COLO829 (cell line): ENCODE measurements around the gene PRRC1.

Experiments used
- DNase-seq: peaks from one replicate; pipeline ENCODE4 v3.0.0; 2012; ENCODE audit warnings: low spot score

The PRRC1 gene

GRCh38 chr5:127581450-127581849, 64.0 kb downstream of the PRRC1 start:
- no peak for DNase-seq

- no peak for DNase-seq
Measured at GRCh38 chr5:127582773-127583370, 65.4 kb downstream of the PRRC1 start.

DNA sequence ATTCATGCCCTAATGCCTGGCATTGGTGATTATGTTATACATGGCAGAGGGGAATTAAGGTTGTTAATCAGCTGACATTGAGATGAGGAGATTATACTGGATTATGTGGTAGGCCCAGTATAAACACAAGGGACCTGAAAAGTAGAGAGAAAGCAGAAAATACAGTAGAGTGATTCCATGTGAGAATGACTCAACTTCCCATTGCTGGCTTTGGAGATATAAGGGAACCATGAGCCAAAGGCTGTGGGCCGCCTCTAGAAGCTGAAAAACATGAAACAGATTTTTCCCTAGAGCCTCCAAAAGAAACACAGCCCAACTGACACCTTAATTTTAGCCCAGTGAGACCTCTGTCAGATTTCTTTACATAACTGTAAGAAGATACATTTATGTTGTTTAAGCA, 66.4 kb downstream of the PRRC1 start:
- no peak for DNase-seq

GRCh38 chr5:127585661-127586060, 68.2 kb downstream of the PRRC1 start:
- DNase-seq = no peak

DNA sequence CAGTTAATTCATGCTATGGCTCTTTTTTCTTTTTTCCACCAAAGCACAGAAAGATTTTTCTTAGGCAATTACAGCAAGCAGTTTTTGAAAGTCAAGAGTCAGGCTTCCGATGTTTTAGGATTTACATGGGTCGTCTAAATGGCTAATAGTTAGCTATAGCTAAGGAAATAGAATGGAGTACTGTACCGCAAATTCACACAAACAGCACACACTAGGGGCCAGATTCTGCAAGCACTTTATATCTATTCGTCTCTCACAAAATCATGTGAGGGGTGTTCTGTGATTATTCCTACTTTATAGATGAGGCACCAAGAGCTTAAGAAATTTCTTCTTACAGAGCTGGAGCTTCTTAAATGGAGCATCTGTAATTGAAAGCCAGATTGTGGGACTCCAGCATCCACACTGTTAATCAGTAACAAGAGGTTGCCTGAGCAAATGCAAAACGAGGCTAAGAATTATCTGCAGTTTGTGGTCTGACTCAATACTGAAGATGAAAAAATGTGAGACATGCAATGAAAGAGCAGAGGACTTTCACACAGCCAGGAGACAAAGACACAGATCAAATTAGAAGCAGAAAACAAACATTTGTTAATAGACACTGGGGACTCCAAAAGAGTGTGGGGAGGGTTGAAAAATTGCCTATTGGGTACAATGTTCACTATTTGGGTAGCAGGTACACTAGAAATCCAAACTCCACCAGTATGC, 68.8 kb downstream of the PRRC1 start:
- no peak for DNase-seq

DNA sequence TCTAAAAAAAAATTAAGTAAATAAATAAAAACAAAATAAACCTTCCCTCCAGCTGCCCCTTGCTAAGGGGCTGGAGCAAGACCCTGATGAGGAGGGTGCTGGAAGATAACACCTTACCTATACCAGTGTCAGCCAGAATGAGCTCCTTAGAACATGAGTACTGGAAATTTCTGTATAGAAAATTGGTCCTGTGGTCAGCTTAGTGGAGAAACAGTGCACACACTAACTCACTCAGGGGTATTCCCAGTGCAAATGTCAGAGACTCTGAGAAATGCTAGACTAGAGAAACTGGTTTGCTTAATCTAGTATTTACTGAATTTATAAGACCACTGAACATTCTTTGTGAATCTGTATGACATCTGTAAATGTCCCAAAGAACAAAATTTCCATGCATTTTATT, 69.4 kb downstream of the PRRC1 start:
- DNase-seq = no peak

DNA sequence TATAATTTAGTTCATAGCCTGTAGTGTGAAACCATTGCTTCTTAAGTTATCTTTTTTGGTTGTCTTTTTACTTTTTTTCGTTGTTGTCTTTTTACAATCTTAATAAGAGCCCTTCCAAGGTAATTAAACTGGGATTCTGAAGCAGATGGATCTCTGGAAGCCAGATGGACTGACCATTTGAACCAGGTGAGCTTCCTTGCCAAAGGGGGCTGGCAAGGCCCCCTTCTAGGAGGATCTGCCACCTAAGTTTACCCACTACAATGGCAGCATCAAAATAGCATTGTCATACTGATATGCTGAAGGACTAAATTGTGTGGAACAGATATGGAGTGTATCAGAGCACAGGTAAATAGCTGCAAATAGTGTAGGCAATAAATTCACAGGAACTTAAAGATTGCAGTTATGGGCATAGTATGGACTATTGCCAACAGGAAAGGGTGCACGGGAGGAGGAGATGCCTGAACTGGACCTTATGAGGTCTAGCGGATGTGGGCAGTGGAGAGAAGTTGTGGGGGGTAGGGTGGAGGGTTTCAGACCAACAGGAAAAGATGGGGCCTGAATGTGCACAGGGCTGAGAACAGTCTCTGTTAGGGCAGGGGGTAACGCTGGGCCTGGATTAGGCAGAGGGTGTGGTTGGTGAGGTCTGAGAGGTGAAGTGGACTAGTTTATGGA, 69.9 kb downstream of the PRRC1 start:
- no peak for DNase-seq

GRCh38 chr5:127588368-127588767, 70.9 kb downstream of the PRRC1 start:
- no peak for DNase-seq

DNA sequence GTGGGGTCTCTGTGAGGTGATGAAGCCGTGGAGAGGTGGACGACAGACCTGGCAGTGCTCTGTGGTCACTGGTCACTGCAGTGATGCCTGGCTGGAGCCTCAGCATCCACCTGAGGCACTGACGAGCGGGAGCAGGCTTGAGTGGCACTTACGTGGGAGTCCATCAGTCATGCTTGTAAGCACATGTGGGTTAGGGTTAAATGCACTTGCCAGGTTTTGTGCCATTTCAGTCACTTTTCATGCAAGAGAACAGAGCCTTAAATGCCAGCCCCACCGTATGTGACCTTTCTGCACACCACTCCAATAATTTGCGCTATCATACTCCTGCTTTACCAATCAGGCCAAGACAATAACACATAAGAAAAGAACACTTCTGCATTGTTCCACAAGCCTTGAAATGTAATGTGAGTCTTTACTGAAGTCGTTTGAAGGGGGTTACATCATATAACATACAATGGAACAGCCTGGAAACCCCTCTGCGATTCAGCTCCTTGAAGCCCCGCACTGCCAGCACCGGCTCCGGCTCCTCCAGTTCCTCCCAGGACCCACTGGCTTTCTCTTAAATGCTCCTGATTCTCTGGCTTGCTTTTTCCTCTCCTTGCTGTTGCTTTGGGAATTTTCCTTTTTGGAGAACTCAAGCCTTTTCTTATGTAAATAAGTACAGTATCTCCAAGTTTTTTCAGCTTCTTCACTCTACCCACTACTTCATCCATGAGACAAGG, 72.0 kb downstream of the PRRC1 start:
- DNase-seq = no peak

DNA sequence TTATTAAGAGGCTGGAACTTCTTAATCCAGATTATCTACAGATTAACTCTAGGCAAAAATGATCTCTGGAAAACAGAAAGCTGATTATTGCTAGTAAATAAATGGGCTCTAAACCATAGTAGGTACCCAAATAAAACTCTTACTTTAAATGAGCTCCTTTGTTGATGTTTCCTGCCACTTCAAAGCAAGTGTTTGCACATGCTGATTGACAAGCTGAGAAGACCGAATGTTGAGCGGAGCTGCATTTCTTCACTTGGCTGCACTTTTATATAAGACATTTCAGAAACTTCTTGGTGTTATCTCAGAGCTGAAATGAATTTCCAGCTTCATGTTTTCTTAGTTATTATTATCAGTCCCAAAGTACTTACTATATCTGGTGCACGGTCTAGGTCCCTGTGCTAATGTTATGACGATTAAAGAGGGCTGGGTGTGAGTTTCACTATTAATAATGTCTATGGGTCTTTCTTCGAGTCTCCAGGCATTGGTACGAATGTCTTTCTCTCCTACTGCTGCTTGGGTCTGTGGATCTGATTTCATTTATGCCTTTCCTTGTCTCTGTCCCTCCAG, 72.8 kb downstream of the PRRC1 start:
- DNase-seq = no peak

DNA sequence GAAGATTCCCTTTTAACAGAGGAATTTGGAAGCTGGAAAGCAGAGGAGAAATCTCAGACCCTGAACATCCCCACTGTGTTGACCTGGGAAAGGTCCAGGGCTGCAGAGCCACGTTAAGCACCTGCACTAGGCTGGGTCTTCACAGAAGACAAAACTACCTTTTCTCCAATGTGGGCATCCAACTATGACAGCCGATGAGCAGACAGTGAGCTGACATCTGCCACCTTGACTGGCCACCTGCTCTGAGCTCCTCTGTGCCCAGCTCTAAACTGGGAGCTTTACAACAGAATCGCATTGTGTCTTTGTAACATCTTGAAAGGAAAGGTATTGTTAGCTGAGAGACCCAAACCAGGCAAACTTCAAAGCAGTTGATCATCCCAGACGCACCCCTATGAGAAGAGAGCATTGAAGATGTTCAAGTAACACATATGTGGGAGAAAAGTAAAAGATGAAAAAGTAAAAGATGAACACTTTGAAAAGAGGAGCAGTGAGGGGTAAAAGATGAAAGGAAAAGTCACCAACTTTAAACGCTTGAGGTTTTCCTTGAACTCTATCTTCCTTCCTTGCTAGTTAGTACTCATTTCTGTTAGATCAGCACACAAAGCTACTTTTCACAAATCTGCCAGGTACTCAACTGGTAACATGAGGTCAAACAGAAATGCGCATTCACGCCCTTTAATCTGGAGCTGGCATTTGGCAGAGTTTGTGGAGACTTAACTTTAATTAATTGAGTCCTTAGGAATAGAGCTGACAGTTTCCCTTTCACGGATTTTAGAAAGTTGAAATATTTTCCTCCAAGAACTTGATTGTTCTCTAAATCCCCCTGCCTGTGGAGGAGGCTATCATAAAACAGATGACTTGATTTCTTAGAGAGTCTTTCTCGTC, 78.3 kb downstream of the PRRC1 start:
- DNase-seq = no peak

GRCh38 chr5:127596501-127596900, 79.1 kb downstream of the PRRC1 start:
- no peak for DNase-seq

- DNase-seq = no peak
Measured at GRCh38 chr5:127599320-127599719, 81.9 kb downstream of the PRRC1 start.

- DNase-seq = no peak
Measured at GRCh38 chr5:127599847-127600246, 82.4 kb downstream of the PRRC1 start.

DNA sequence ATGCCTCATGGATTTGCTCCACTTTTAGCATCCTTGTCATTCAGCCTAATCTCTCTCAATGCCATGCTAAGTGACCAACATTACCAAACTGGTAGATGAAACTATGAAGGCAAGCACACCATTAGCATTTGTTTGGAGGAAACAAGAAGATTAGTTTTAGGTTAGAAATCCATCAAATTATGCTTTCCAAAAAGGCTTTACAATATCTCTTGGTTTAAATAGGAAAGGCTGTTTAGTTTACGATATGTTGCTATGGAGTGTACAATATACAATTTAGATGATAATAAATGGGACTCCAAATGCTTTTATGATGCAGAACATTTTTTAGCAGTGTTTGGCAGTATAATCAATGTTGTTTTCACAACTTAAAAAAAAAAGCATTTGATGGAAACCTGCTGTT, 83.7 kb downstream of the PRRC1 start:
- DNase-seq = no peak

GRCh38 chr5:127601601-127602000, 84.2 kb downstream of the PRRC1 start:
- DNase-seq = no peak

GRCh38 chr5:127602481-127602880, 85.0 kb downstream of the PRRC1 start:
- no peak for DNase-seq

GRCh38 chr5:127602896-127603844, 85.7 kb downstream of the PRRC1 start:
- DNase-seq = no peak
